GM19395 (cell line): ENCODE measurements around the gene CTDSP2.

Experiments
- ATAC-seq: cut with Tn5 transposase; IDR thresholded peaks from one replicate; pipeline ENCODE4 v1.9.1; 2021; ENCODE audit warnings: mild to moderate bottlenecking, moderate library complexity; ENCODE audit not compliant: unreplicated experiment

CTDSP2 gene

GRCh38 chr12:57817261-57817989 lies 29.1 kb downstream of the CTDSP2 start:
- no peak for ATAC-seq

GRCh38 chr12:57816855-57817151 lies 29.7 kb downstream of the CTDSP2 start:
- no peak for ATAC-seq

GRCh38 chr12:57816001-57816854 lies 30.3 kb downstream of the CTDSP2 start:
- ATAC-seq: no peak

GRCh38 chr12:57815177-57816000 lies 31.1 kb downstream of the CTDSP2 start:
- ATAC-seq: no peak

GRCh38 chr12:57813971-57814772 lies 32.4 kb downstream of the CTDSP2 start:
- ATAC-seq: no peak

- no peak for ATAC-seq
Measured at GRCh38 chr12:57813111-57813970, 33.2 kb downstream of the CTDSP2 start.

- ATAC-seq: no peak
Measured at GRCh38 chr12:57811028-57811755, 35.3 kb downstream of the CTDSP2 start.

- ATAC-seq: no peak
Measured at GRCh38 chr12:57810450-57810849, 36.1 kb downstream of the CTDSP2 start.

GRCh38 chr12:57809425-57809824 lies 37.1 kb downstream of the CTDSP2 start:
- ATAC-seq: no peak

- ATAC-seq: no peak
Measured at GRCh38 chr12:57808351-57808750, 38.2 kb downstream of the CTDSP2 start.

- ATAC-seq: no peak
Measured at GRCh38 chr12:57807285-57807684, 39.2 kb downstream of the CTDSP2 start.

GRCh38 chr12:57806677-57807076 lies 39.9 kb downstream of the CTDSP2 start:
- no peak for ATAC-seq

GRCh38 chr12:57803319-57803893 lies 43.1 kb downstream of the CTDSP2 start:
- ATAC-seq: no peak

GRCh38 chr12:57802607-57803006 lies 43.9 kb downstream of the CTDSP2 start:
- no peak for ATAC-seq

- no peak for ATAC-seq
Measured at GRCh38 chr12:57800965-57801364, 45.6 kb downstream of the CTDSP2 start.

GRCh38 chr12:57797933-57798332 lies 48.6 kb downstream of the CTDSP2 start:
- ATAC-seq: no peak

GRCh38 chr12:57796996-57797395 lies 49.5 kb downstream of the CTDSP2 start:
- no peak for ATAC-seq

GRCh38 chr12:57795354-57795753 lies 51.2 kb downstream of the CTDSP2 start:
- ATAC-seq: no peak

GRCh38 chr12:57793920-57794319 lies 52.6 kb downstream of the CTDSP2 start:
- no peak for ATAC-seq
